Vagina (tissue), 2 donors: ENCODE data around the gene EPN1.

Source experiments
- CTCF ChIP-seq, 3 experiments: fragments of 450-650 bp in 2 of 3; fragments of 200-600 bp in 1 of 3; sonication (generic) in 1 of 3; IDR thresholded peaks; one replicate each; pipeline ENCODE4 v1.5.1; 2017 to 2019; ENCODE audit warnings: antibody characterized with exemption in 3 of 3, mild to moderate bottlenecking in 2 of 3, moderate library complexity in 2 of 3
- POLR2A ChIP-seq, 2 donors: fragments of 450-650 bp; IDR thresholded peaks; one replicate each; pipeline ENCODE4 v1.6.1; 2017; ENCODE audit warnings: antibody characterized with exemption in 2 of 2, mild to moderate bottlenecking in 2 of 2, moderate library complexity in 2 of 2

- TF ChIP-seq CTCF (IDR thresholded peaks at IDR 0.05) (no peak), POLR2A (IDR thresholded peaks at IDR 0.05) (no peak)
Measured at GRCh38 chr19:55667006-55667381, 8.0 kb upstream of the EPN1 start.
